GM12872 (cell line): ENCODE measurements around the gene FMN1.

ENCODE experiments used
- TF ChIP-seq, protein P1 (sequence below): IDR thresholded peaks from 3 replicates; pipeline ENCODE4 v1.5.1; 2011; ENCODE audit warnings: low read depth, mild to moderate bottlenecking, low read length, moderate library complexity; ENCODE audit not compliant: insufficient read depth

Gene FMN1

DNA sequence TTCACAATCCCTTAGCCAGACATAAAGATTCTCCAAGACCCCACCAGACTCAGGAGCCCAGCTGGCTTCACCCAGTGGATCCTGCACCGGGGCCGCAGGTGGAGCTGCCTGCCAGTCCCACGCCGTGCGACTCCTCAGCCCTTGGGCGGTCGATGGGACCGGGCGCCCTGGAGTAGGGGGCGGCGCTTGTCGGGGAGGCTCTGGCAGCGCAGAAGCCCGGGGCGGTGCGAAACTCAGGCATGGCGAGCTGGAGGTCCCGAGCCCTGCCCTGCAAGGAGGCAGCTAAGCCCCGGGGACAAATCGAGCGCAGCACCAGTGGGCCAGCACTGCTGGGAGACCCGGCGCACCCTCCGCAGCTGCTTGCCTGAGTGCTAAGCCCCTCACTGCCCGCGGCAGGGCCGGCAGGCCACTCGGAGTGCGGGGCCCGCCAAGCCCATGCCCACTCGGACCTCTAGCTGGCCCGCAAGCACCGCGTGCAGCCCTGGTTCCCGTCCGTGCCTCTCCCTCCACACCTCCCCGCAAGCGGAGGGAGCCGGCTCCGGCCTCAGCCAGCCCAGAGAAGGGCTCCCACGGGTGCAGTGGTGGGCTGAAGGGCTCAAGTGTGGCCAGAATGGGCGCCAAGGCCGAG is 175.0 kb downstream of the FMN1 start:
- TF ChIP-seq, protein P1, sequence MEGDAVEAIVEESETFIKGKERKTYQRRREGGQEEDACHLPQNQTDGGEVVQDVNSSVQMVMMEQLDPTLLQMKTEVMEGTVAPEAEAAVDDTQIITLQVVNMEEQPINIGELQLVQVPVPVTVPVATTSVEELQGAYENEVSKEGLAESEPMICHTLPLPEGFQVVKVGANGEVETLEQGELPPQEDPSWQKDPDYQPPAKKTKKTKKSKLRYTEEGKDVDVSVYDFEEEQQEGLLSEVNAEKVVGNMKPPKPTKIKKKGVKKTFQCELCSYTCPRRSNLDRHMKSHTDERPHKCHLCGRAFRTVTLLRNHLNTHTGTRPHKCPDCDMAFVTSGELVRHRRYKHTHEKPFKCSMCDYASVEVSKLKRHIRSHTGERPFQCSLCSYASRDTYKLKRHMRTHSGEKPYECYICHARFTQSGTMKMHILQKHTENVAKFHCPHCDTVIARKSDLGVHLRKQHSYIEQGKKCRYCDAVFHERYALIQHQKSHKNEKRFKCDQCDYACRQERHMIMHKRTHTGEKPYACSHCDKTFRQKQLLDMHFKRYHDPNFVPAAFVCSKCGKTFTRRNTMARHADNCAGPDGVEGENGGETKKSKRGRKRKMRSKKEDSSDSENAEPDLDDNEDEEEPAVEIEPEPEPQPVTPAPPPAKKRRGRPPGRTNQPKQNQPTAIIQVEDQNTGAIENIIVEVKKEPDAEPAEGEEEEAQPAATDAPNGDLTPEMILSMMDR, result no peak

DNA sequence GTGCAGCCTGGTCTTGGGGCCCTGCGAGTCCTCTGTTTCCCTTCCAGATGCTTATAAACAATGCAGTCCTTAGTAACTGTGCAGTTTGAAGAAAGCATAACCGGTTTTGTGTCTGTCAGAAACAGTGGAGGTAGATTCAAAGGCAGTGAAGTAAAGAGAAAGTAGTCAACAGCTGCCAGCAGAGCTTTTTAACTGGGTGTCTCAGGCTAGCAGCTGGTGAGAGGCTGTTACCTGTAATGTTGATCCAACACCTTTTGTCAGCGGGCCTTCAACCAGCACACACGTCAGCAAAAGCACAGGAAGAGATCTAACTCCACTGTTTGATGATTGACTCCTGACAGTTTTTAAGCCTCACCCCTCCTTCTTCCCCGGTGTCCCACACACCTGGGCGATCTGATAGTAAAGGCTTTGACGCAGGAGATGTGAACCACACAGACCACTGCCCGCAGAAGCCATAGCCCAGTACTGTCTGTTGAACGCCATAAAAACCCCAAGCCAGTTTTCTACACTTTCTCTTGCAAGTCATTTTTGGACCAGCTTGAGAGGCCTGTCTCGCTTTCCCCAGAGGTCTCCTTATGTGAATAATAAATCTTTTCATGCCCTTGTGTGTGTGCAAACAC is 178.0 kb downstream of the FMN1 start:
- TF ChIP-seq, protein P1, result no peak

DNA sequence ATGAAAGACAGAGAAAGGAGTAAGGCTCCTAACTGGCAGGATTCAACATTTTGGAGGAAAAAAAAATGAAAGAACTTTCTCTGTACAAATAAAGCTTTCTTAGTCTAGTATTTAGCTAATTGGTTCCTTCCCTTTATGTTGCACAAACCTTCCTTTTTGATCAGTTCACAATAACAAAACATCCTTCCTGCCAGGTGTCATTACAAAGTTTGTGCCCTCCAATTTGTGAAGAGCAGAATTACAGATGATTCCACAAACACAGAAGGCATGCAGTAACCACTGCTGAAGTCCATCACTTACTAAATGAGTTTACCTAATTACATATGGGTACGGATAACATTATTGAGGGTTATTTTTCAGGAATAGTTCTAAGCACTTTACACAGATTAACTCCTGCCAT is 179.9 kb downstream of the FMN1 start:
- TF ChIP-seq, protein P1, result no peak

DNA sequence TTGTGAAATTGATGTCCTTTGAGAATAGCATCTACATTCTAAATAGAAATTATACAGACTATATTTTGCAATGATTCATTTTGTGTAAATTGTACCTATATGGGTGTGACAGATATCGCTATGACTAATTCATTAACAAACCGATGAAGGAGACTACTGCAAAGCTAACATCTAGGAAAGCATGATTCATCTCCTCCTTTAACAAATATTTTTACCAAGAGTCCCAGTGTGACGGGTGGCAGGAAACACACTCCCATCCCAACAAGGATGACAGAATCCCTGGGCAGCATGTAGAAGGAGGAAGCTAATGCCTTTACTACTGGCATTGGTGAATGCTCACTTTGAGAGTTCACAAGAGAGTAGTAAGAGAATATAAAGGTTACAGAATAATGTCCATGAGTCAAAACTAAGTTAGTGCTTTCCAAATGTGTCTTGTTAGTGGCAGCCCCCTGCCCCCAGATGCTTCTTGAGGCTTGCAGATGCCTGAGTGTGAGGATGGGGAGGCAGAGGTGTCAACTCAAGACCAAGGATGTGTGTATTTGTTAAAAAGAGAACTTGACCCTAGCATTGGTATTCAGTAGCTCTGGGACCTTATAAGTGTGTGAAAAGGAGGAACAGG is 180.6 kb downstream of the FMN1 start:
- TF ChIP-seq, protein P1, result no peak

DNA sequence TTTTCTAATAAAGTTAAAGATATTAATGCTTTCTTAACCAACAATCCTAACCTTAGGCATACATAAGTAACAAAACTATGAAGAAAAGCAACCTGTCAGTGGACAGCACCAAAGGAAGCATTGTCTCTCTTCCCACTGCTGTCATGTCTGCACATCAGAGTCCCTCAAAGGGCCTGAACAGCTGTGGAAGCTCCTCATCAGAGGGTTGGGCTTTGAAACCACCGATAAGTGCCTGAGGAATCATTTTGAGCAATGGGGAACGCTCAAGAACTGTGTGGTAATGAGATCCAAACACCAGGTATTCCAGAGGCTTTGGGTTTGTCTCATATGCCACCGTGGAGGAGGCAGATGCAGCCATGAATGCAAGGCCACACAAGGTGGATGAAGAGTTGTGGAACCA is 182.5 kb downstream of the FMN1 start:
- TF ChIP-seq, protein P1, result no peak

DNA sequence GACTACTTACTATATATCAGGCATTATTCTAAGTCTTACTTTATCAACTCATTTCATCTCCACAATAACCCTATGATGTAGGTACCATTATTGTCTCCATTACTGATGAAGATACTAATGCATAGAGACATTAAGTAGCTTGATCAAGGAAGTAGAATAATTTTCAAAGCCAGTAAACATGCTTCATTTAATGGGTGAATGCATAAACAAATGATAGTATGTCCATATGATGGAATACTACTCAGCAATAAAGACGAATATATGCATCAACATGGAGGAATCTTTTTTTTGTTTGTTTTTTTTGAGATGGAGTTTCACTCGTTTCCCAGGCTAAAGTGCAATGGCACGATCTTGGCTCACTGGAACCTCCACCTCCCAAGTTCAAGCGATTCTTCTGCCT is 184.9 kb downstream of the FMN1 start:
- TF ChIP-seq, protein P1, result no peak

DNA sequence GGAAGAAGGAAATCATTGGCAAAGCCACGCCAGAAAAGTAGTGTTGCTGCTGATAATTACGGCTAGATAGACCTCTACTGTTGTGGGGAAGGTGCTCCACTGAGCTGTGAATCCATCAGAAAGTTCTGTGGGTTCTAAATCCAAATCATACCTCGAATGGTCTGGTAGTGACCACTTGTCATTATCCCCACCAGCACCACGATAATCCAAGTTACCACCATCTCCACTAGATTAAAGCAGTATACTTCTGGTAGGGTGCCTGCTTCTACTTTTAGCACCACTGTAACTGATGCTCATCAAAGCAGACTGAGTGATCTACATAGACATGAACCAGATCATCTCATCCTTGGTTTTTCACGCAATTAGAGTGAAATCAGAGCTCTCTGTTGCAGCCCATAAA is 185.5 kb downstream of the FMN1 start:
- TF ChIP-seq, protein P1, result no peak
